Loucy (cell line): ENCODE data around the gene HAUS3.

Source experiments
- H2AFZ ChIP-seq: fragments of 200-600 bp; sonication (generic); 2 replicates; pipeline ENCODE4 v1.6.0; 2016; ENCODE audit warnings: antibody characterized with exemption, mild to moderate bottlenecking, low read length, moderate library complexity
- H3F3A ChIP-seq: fragments of 200-600 bp; 2 replicates; pipeline ENCODE4 v1.6.0; 2016; ENCODE audit warnings: antibody characterized with exemption, low read depth, mild to moderate bottlenecking
- H3K27me3 ChIP-seq: fragments of 200-600 bp; sonication (generic); 2 replicates; pipeline ENCODE4 v1.6.1; 2014; ENCODE audit warnings: low read length, mild to moderate bottlenecking; ENCODE audit not compliant: insufficient read depth, poor library complexity, severe bottlenecking
- H3K36me3 ChIP-seq: fragments of 200-600 bp; sonication (generic); 2 replicates; pipeline ENCODE4 v1.6.1; 2016; ENCODE audit warnings: low read length; ENCODE audit not compliant: insufficient read depth
- H3K4me1 ChIP-seq: fragments of 200-600 bp; sonication (generic); 2 replicates; pipeline ENCODE4 v1.5.1; 2014; ENCODE audit warnings: low read length, mild to moderate bottlenecking; ENCODE audit not compliant: insufficient read depth, poor library complexity, severe bottlenecking
- H3K4me2 ChIP-seq: fragments of 200-600 bp; sonication (generic); 2 replicates; pipeline ENCODE4 v1.6.0; 2014; ENCODE audit warnings: antibody characterized with exemption, low read length, low read depth, mild to moderate bottlenecking; ENCODE audit not compliant: poor library complexity, severe bottlenecking
- H3K4me3 ChIP-seq: fragments of 200-600 bp; sonication (generic); 2 replicates; pipeline ENCODE4 v1.5.1; 2014; ENCODE audit warnings: low read length, mild to moderate bottlenecking, mixed read lengths; ENCODE audit not compliant: poor library complexity, severe bottlenecking
- H3K79me2 ChIP-seq: fragments of 200-600 bp; sonication (generic); 2 replicates; pipeline ENCODE4 v1.6.1; 2014; ENCODE audit warnings: low read length; ENCODE audit not compliant: insufficient read depth
- H3K9ac ChIP-seq: fragments of 200-600 bp; sonication (generic); 2 replicates; pipeline ENCODE4 v1.6.0; 2014; ENCODE audit warnings: mild to moderate bottlenecking, low read depth, low read length, moderate library complexity; ENCODE audit not compliant: poor library complexity, severe bottlenecking
- H3K9me2 ChIP-seq: fragments of 200-600 bp; sonication (generic); replicated peaks from 2 replicates; pipeline ENCODE4 v1.6.1; 2016; ENCODE audit warnings: low read depth, low read length, mixed read lengths
- H3K9me3 ChIP-seq: fragments of 200-600 bp; sonication (generic); 2 replicates; pipeline ENCODE4 v1.6.1; 2014; ENCODE audit warnings: mild to moderate bottlenecking, antibody characterized with exemption, low read length, low read depth; ENCODE audit not compliant: insufficient read depth
- H4K20me1 ChIP-seq: fragments of 200-600 bp; sonication (generic); 2 replicates; pipeline ENCODE4 v1.6.0; 2014; ENCODE audit warnings: antibody characterized with exemption, low read length, mild to moderate bottlenecking; ENCODE audit not compliant: insufficient read depth, poor library complexity, severe bottlenecking
- CTCF ChIP-seq: fragments of 200-600 bp; sonication (generic); conservative IDR thresholded peaks from 2 replicates; pipeline ENCODE4 v1.5.1; 2014; ENCODE audit warnings: mild to moderate bottlenecking, antibody characterized with exemption, low read length
- EZH2phosphoT487 ChIP-seq: fragments of 200-600 bp; IDR thresholded peaks from 2 replicates; pipeline ENCODE4 v1.6.1; 2018; ENCODE audit warnings: antibody characterized with exemption, mild to moderate bottlenecking, moderate library complexity, borderline replicate concordance

Gene HAUS3

DNA sequence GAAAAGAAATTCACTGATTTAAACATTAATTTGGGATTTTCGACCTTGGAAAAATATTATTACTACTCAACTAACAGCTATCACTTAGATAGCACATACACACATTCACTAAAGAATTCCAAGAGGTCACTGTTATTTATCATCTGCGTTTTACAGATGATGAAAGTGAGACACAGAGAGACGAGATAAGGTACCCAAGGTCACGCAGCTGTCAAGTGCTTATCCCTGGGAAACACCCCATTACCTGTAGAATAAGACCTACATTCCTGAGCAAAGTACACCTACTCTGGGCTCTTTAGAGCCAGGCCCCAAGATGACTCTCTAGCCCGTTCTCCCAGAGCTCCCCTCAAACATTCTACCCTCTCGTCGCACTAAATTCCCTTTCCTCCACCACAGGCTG, 48.6 kb downstream of the HAUS3 start:
- TF ChIP-seq EZH2phosphoT487 (no peak), CTCF (no peak)
- Histone ChIP-seq H3K36me3 (no peaks in the 10 kb centered on the region), H3K9me2 (no peaks in the 10 kb centered on the region)

GRCh38 chr4:2186865-2187172, 55.1 kb downstream of the HAUS3 start:
- H3K9me2 ChIP-seq = no peaks in the 10 kb centered on the region
- H3K4me1 ChIP-seq = no peaks in the 10 kb centered on the region
- TF ChIP-seq CTCF = no peak
- no peak for TF ChIP-seq EZH2phosphoT487
- no peaks in the 10 kb centered on the region for H3F3A ChIP-seq
- H3K4me2 ChIP-seq = no peak overlapping the region
- no peaks in the 10 kb centered on the region for H4K20me1 ChIP-seq
- H3K9me3 ChIP-seq = 0 out of 2 replicates have a peak, but pooled peaks cover 3% of the 10 kb centered on the region
- H3K36me3 ChIP-seq = no peaks in the 10 kb centered on the region
- no peaks in the 10 kb centered on the region for H3K27me3 ChIP-seq
- H3K4me3 ChIP-seq = no peak overlapping the region
- H2AFZ ChIP-seq = no peak overlapping the region
- no peaks in the 10 kb centered on the region for H3K79me2 ChIP-seq
- H3K9ac ChIP-seq = no peak overlapping the region

More for the DNA sequence above, 48.6 kb downstream of the HAUS3 start:
- H2AFZ ChIP-seq = no peak overlapping the region
- H3K9ac ChIP-seq = no peak overlapping the region
- no peak overlapping the region for H3K4me2 ChIP-seq
- H4K20me1 ChIP-seq = no peaks in the 10 kb centered on the region
- H3K79me2 ChIP-seq = no peaks in the 10 kb centered on the region
- H3K9me3 ChIP-seq = no peaks in the 10 kb centered on the region
- no peaks in the 10 kb centered on the region for H3K4me1 ChIP-seq
- H3K4me3 ChIP-seq = no peak overlapping the region
- H3F3A ChIP-seq = no peaks in the 10 kb centered on the region
- H3K27me3 ChIP-seq = no peaks in the 10 kb centered on the region

- H3K27me3 ChIP-seq = no peaks in the 10 kb centered on the region
- TF ChIP-seq CTCF = peak; percentile 57
- TF ChIP-seq EZH2phosphoT487 = no peak
- H3K9ac ChIP-seq = no peak overlapping the region
- H4K20me1 ChIP-seq = no peaks in the 10 kb centered on the region
- H3K79me2 ChIP-seq = no peaks in the 10 kb centered on the region
- no peaks in the 10 kb centered on the region for H3K4me1 ChIP-seq
- H3K9me2 ChIP-seq = no peaks in the 10 kb centered on the region
- H3K4me3 ChIP-seq = no peak overlapping the region
- H2AFZ ChIP-seq = no peak overlapping the region
- 0 out of 2 replicates have a peak, but pooled peaks cover 3% of the 10 kb centered on the region for H3K9me3 ChIP-seq
- no peaks in the 10 kb centered on the region for H3F3A ChIP-seq
- no peak overlapping the region for H3K4me2 ChIP-seq
- no peaks in the 10 kb centered on the region for H3K36me3 ChIP-seq
Measured at GRCh38 chr4:2186133-2186864, 55.6 kb downstream of the HAUS3 start.
